GM18502 (cell line): ENCODE measurements around the gene AMIGO3.
A peak's percentile ranks its signal among the peaks of the same experiment; 100 is the strongest.
"Not testable (repeated sequence)": the region's sequence is repeated elsewhere in the genome, so short reads cannot be mapped to it uniquely, and the experiment has no call there.

ENCODE experiments used
- ATAC-seq: cut with Tn5 transposase; IDR thresholded peaks from one replicate; pipeline ENCODE4 v1.9.1; 2021; ENCODE audit warnings: mild to moderate bottlenecking; ENCODE audit not compliant: unreplicated experiment, poor library complexity

Gene AMIGO3

GRCh38 chr3:49691481-49691880 is 28.0 kb downstream of the AMIGO3 start:
- not testable (repeated sequence) for ATAC-seq

DNA sequence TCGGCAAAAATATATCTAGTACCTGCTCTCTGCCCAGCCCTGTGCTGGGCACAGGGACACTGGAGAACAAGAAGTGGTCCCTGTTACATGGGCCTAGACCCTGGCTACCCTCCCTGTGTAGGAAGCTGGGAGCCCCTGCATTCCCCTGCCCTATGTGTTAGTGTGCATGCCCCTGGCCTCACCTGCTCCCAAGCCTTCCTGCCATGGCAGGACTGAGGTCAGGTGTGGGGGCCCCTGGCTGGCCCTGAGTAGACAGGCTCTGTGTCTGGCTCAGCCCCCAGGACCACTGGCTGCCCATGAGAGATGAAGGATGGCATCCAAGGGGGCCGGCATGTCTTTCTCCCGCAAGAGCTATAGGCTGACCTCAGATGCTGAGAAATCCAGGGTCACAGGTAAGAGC is 28.6 kb downstream of the AMIGO3 start:
- not testable (repeated sequence) for ATAC-seq

DNA sequence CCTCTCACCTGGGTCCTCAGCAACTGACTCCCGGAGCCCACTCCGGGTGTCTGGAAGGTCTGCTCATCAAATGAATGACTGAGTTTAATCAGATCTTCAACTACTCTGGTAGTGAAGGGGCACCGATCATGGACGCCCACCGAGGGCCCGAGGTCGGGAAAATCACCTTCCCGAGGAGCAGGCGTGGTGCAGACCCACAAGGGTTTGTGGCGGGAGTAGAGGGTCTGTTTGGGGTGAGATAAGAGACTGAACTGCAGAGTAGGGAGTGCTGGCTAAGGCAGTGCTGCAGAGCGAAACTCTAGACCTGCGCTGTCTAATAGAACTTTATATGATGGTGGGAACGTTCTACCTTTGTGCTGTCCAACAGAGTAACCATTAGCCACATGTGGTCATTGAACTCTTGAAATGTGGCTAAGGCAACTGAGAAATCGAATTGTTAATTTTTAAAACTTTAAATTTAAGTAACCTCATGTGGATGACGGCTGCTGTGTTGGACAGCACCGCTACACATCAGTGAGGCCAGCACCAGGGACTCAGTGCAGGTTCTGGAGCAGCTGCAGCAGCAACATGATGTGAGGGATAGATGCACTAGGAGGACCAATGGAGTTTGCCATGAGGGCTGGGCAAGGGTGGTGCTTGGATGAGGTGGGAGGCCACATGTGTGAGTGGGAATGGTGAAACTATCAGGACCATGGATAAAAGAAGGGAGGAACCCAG is 29.4 kb downstream of the AMIGO3 start:
- not testable (repeated sequence) for ATAC-seq

GRCh38 chr3:49689046-49689907 is 30.2 kb downstream of the AMIGO3 start, which contains the start of the genes MST1 and RNF123:
Gene MST1 (minus strand): TSS chr3:49689474. CDS start chr3:49688691, 783 bp downstream.
Gene RNF123 (plus strand): TSS chr3:49689557. CDS start chr3:49691166, 1,609 bp downstream.
- peak; percentile 73 for ATAC-seq

DNA sequence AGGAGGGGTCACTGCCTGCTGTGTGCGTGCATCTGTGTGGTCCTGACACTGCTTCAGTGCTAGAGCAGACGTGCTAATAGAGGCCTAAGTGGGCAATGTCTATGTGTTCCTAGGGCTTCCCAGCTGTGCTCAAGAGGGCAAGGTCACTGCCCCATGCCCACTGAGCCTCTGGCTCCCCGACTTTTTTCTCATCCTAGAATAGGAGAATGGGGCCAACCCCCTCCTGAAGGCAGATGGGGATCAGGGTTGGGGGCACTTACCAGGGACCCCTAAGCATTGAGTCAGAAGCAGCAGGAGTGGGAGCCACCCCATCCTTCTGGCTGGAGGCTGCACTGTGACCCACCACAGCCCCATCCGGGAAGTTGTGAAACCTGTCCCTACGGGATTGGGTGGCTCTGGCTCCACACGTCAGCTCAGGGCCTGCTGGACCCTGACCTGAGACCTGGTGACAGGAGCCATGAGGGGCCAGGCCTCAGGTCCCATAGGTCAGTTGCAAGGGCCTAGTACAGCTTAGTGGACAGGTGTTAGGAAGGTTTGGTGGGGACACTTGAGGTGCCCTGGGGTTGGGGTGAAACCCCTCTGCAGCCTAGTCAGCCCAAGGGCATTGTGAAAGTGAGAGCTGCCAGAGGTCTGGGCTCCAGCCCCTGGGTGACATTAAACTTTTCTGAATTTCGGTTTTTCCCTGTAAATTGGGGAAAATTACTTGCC is 31.0 kb downstream of the AMIGO3 start:
- ATAC-seq, result peak; percentile 9

DNA sequence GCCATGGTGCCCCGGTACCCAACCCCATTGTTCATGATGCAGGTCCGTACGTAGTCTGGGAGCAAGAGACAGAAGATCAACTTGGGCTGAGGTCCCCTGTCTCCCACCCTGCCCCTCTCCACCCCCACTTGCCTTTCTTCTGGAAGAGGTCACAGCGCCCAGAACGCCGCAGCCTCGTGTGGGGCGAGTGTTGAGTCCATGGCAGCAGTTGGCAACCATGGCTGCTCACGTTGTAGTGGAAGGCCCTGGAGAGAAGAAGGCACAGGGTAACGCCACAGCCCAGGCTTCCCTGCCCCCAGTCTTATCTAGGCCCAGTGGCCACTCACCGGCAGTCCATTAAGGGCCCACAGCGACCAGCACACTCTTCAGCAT is 32.1 kb downstream of the AMIGO3 start:
- not testable (repeated sequence) for ATAC-seq

GRCh38 chr3:49686769-49687423 is 32.6 kb downstream of the AMIGO3 start:
- ATAC-seq, result not testable (repeated sequence)

DNA sequence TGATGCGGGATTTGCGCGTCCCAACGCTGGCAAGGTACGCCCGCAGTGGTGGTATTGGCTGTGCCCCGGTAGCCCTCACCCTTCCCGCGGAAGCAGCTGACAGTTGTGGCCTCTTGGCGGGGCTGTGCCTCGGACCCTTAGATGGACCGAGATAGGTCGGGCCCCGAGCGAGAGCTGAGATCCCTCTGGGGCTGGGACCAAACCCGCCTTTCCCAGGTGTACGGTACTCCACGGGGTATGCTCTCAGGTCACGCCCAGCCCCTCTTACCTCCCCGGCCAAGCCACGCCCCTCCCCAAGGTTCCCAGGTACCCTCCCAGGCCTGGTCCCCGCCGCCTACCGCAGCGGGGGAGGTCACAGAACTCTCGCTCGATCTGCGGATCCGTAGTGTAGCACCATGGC is 33.1 kb downstream of the AMIGO3 start:
- ATAC-seq, result not testable (repeated sequence)

- ATAC-seq, result not testable (repeated sequence)
These were observed 33.6 kb downstream of the AMIGO3 start for GRCh38 chr3:49685846-49686245.

GRCh38 chr3:49685103-49685502 is 34.4 kb downstream of the AMIGO3 start:
- ATAC-seq, result not testable (repeated sequence)

GRCh38 chr3:49684453-49684852 is 35.0 kb downstream of the AMIGO3 start:
- not testable (repeated sequence) for ATAC-seq

DNA sequence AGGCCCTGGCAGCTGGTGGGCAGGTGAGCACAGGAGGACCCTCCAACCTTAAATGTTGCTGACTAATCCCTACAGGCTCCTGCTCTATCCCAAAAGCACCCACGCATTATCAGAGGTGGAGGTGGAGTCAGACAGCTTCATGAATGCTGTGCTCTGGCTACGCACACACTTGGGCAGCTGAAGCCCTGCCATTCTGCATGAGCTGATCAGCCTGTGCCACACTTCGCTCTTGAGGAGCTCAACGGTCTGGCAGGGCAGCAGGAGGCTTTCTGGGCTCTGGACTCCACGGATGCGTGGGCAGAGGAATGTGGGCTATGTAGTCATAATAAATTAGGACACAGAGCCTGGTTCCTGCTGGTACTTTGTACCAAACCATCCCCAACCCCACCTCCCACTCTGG is 36.3 kb downstream of the AMIGO3 start:
- no peak for ATAC-seq

DNA sequence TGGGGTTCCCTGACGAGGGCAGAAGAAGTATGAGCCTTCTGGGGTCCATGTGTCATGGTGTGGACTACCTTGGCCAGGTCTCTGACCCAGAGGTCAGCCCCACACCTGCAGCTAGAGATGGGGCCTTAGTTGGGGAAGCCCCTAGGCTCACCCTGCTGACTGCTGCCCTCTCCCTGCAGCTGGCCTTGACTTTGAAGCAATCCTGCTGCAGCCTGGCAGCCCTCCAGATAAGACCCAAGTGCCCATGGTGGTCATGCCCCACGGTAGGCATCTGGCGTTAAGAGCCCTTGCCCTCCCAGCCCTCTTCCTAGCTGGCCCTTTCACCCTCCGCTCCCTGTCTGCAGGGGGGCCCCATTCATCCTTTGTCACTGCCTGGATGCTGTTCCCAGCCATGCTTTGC is 37.9 kb downstream of the AMIGO3 start:
- no peak for ATAC-seq

GRCh38 chr3:49681232-49681522 is 38.3 kb downstream of the AMIGO3 start:
- no peak for ATAC-seq

DNA sequence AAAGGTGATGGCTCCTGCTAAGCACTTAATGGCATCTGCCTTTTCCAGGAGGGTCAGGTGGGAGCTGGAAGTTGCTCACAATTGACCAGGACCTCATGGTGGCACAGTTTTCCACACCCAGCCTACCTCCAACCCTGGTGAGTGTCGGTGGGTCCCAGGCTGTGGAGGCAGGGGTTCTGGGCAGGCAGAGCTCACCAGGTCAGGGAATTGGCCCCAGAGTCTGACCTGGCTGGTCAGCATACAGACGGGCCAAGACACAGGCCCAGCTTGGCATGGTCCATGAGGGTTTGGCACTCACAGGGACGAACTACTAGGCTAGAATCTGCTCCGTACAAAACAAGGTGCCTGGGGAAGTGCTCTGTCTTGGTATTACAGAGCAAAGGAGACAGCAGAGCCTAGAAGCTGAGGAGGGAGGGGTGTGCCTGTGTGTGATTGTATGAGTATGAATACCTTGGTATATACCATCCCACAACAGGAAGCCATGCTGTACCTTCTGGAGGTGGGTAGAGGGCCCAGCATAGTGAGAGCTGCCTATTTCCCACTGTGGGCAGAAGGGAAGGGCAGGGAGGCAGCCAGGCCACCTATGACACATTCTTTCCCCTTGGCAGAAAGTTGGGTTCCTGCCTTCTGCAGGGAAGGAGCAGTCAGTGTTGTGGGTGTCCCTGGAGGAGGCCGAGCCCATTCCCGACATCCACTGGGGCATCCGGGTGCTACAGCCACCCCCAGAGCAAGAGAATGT is 38.8 kb downstream of the AMIGO3 start:
- no peak for ATAC-seq

GRCh38 chr3:49675912-49676311 is 43.6 kb downstream of the AMIGO3 start:
- ATAC-seq, result no peak

- ATAC-seq, result peak; percentile 20
These were observed 44.9 kb downstream of the AMIGO3 start for GRCh38 chr3:49674497-49674983.

GRCh38 chr3:49673715-49674496 is 45.6 kb downstream of the AMIGO3 start, which contains the start of gene APEH:
Gene APEH (plus strand): TSS chr3:49674351. CDS start chr3:49674402, 51 bp downstream.
- ATAC-seq, result peak; percentile 77
